ENCODE measurements around the gene STK16. TPM values are rescaled to one million over a fixed set of nuclear protein-coding genes. Genes with fewer than 3 reads are reported as not detected.
"Not testable (repeated sequence)": the region's sequence is repeated elsewhere in the genome, so short reads cannot be mapped to it uniquely, and the experiment has no call there.

The STK16 gene
- polyA plus RNA-seq, 3 donors from 2014 or later: 26.8 to 35.3 (median 27.6) TPM

- Mint-ChIP-seq H3K4me1 (peaks cover 53 to 56% of the 10 kb centered on the region in 2 donors), H3K4me3 (peak within 1 kb of the TSS; percentile 86 to 95 (median 89)), H3K27me3 (ENCODE audit: low read depth in 3 of 3) (peaks cover 11 to 27% (median 15%) of the 10 kb centered on the region in 3 donors), H3K36me3 (peaks cover 0 to 24% (median 12%) of the 10 kb centered on the region in 3 donors), H3K27ac (peak within 1 kb of the TSS; percentile 94 to 98 (median 96)), H3K9me3 (no peaks in the 10 kb centered on the region)
- peak; percentile 49 to 56 (median 54) for DNase-seq
Observed at GRCh38 chr2:219252900-219253752, 7.8 kb downstream of the STK16 start, which contains the start of gene TUBA4B. TSS of gene TUBA4B (plus strand) at chr2:219253243. CDS start at chr2:219253408, 165 bp downstream.

GRCh38 chr2:219253753-219254589, 8.7 kb downstream of the STK16 start, which contains the start of gene TUBA4A:
TSS of gene TUBA4A (minus strand) at chr2:219253918. CDS start at chr2:219253858, 60 bp downstream.
- H3K36me3 Mint-ChIP-seq: peaks cover 0 to 20% (median 8%) of the 10 kb centered on the region in 3 donors
- peaks cover 45 to 47% of the 10 kb centered on the region in 2 donors for H3K4me1 Mint-ChIP-seq
- peak; percentile 85 to 91 (median 89) for DNase-seq
- H3K4me3 Mint-ChIP-seq: peak within 1 kb of the TSS; percentile 86 to 95 (median 89)
- peaks cover 9 to 25% (median 15%) of the 10 kb centered on the region in 3 donors for H3K27me3 Mint-ChIP-seq (ENCODE audit: low read depth in 3 of 3)
- peak within 1 kb of the TSS; percentile 94 to 98 (median 96) for H3K27ac Mint-ChIP-seq
- H3K9me3 Mint-ChIP-seq: no peaks in the 10 kb centered on the region

- H3K27ac Mint-ChIP-seq: peak overlapping the region; percentile 93 to 97 (median 94)
- peak overlapping the region; percentile 84 to 89 (median 88) for H3K4me3 Mint-ChIP-seq
- peak; percentile 68 to 75 (median 69) for DNase-seq
- H3K36me3 Mint-ChIP-seq: peaks cover 0 to 13% (median 5%) of the 10 kb centered on the region in 3 donors
- H3K9me3 Mint-ChIP-seq: no peaks in the 10 kb centered on the region
- peaks cover 11 to 25% (median 15%) of the 10 kb centered on the region in 3 donors for H3K27me3 Mint-ChIP-seq (ENCODE audit: low read depth in 3 of 3)
- H3K4me1 Mint-ChIP-seq: peaks cover 37 to 40% of the 10 kb centered on the region in 2 donors
Observed at GRCh38 chr2:219254590-219255201, 9.4 kb downstream of the STK16 start.

GRCh38 chr2:219258942-219259341, 13.7 kb downstream of the STK16 start:
- H3K4me3 Mint-ChIP-seq, H3K27ac Mint-ChIP-seq, H3K36me3 Mint-ChIP-seq, H3K9me3 Mint-ChIP-seq, H3K4me1 Mint-ChIP-seq, DNase-seq: not testable (repeated sequence)
- peaks cover 7 to 20% (median 17%) of the 10 kb centered on the region in 3 donors for H3K27me3 Mint-ChIP-seq (ENCODE audit: low read depth in 3 of 3)

- H3K9me3 Mint-ChIP-seq: no peaks in the 10 kb centered on the region
- H3K27ac Mint-ChIP-seq: no peak overlapping the region
- peaks cover 5 to 13% (median 8%) of the 10 kb centered on the region in 3 donors for H3K27me3 Mint-ChIP-seq (ENCODE audit: low read depth in 3 of 3)
- no peak overlapping the region for H3K4me3 Mint-ChIP-seq
- H3K4me1 Mint-ChIP-seq: no peaks in the 10 kb centered on the region
- no peaks in the 10 kb centered on the region for H3K36me3 Mint-ChIP-seq
- DNase-seq: no peak
Observed at GRCh38 chr2:219261024-219261855, 16.0 kb downstream of the STK16 start.

- Mint-ChIP-seq H3K27ac (no peak overlapping the region), H3K9me3 (no peaks in the 10 kb centered on the region), H3K27me3 (ENCODE audit: low read depth in 3 of 3) (peaks cover 0 to 6% (median 5%) of the 10 kb centered on the region in 3 donors), H3K36me3 (no peaks in the 10 kb centered on the region), H3K4me3 (no peak overlapping the region), H3K4me1 (no peaks in the 10 kb centered on the region)
- DNase-seq: no peak
Observed at GRCh38 chr2:219266232-219266631, 21.0 kb downstream of the STK16 start.

GRCh38 chr2:219266886-219267285, 21.6 kb downstream of the STK16 start:
- no peaks in the 10 kb centered on the region for H3K4me1 Mint-ChIP-seq

GRCh38 chr2:219268294-219268693, 23.0 kb downstream of the STK16 start:
- H3K4me1 Mint-ChIP-seq: no peaks in the 10 kb centered on the region
- H3K27ac Mint-ChIP-seq: no peak overlapping the region
- H3K9me3 Mint-ChIP-seq: no peaks in the 10 kb centered on the region
- no peaks in the 10 kb centered on the region for H3K36me3 Mint-ChIP-seq
- no peak overlapping the region for H3K4me3 Mint-ChIP-seq
- no peak for DNase-seq
- peaks cover 0 to 3% (median under 1%) of the 10 kb centered on the region in 3 donors for H3K27me3 Mint-ChIP-seq (ENCODE audit: low read depth in 3 of 3)

More at GRCh38 chr2:219266886-219267285, 21.6 kb downstream of the STK16 start:
- no peak overlapping the region for H3K4me3 Mint-ChIP-seq
- H3K27ac Mint-ChIP-seq: no peak overlapping the region
- no peak for DNase-seq
- no peaks in the 10 kb centered on the region for H3K9me3 Mint-ChIP-seq
- peaks cover 0 to 4% (median 3%) of the 10 kb centered on the region in 3 donors for H3K27me3 Mint-ChIP-seq (ENCODE audit: low read depth in 3 of 3)
- H3K36me3 Mint-ChIP-seq: no peaks in the 10 kb centered on the region

- Mint-ChIP-seq H3K27ac (peak overlapping the region in 1 of 6 donors; percentile 61), H3K27me3 (ENCODE audit: low read depth in 3 of 3) (peaks cover 0 to 3% (median 0%) of the 10 kb centered on the region in 3 donors), H3K4me1 (no peaks in the 10 kb centered on the region), H3K4me3 (no peak overlapping the region), H3K9me3 (no peaks in the 10 kb centered on the region), H3K36me3 (no peaks in the 10 kb centered on the region)
- DNase-seq: no peak
Observed at GRCh38 chr2:219269362-219270054, 24.2 kb downstream of the STK16 start.

- Mint-ChIP-seq H3K4me1 (no peaks in the 10 kb centered on the region), H3K4me3 (no peak overlapping the region), H3K27ac (peak overlapping the region in 1 of 6 donors; percentile 61), H3K27me3 (ENCODE audit: low read depth in 3 of 3) (peaks cover 0 to 2% (median 0%) of the 10 kb centered on the region in 3 donors), H3K9me3 (no peaks in the 10 kb centered on the region), H3K36me3 (no peaks in the 10 kb centered on the region)
- no peak for DNase-seq
Observed at GRCh38 chr2:219270055-219270372, 24.7 kb downstream of the STK16 start.

GRCh38 chr2:219271021-219271420, 25.7 kb downstream of the STK16 start:
- DNase-seq: no peak
- Mint-ChIP-seq H3K4me3 (no peak overlapping the region), H3K9me3 (no peaks in the 10 kb centered on the region), H3K27ac (no peak overlapping the region), H3K27me3 (ENCODE audit: low read depth in 3 of 3) (peaks cover 0 to 2% (median 0%) of the 10 kb centered on the region in 3 donors), H3K4me1 (no peaks in the 10 kb centered on the region), H3K36me3 (no peaks in the 10 kb centered on the region)

GRCh38 chr2:219272356-219272755, 27.1 kb downstream of the STK16 start:
- peaks cover 0 to 2% (median 1%) of the 10 kb centered on the region in 3 donors for H3K27me3 Mint-ChIP-seq (ENCODE audit: low read depth in 3 of 3)
- no peaks in the 10 kb centered on the region for H3K36me3 Mint-ChIP-seq
- H3K4me3 Mint-ChIP-seq: no peak overlapping the region
- no peaks in the 10 kb centered on the region for H3K9me3 Mint-ChIP-seq
- peaks cover 1 to 3% of the 10 kb centered on the region in 2 donors for H3K4me1 Mint-ChIP-seq
- H3K27ac Mint-ChIP-seq: peak overlapping the region in 1 of 6 donors; percentile 45
- no peak for DNase-seq
